GM19463 (cell line): ENCODE data around the gene SPATS2.

ENCODE experiments used
- ATAC-seq: cut with Tn5 transposase; IDR thresholded peaks from one replicate; pipeline ENCODE4 v1.9.1; 2021; ENCODE audit warnings: mild to moderate bottlenecking, moderate library complexity; ENCODE audit not compliant: unreplicated experiment

SPATS2 gene

GRCh38 chr12:49567611-49568441 lies 200.6 kb downstream of the SPATS2 start, which contains the start of gene MCRS1:
MCRS1 (minus strand) TSS chr12:49568142; CDS start chr12:49566731, 1,411 bp downstream.
- peak; percentile 87 for ATAC-seq

DNA sequence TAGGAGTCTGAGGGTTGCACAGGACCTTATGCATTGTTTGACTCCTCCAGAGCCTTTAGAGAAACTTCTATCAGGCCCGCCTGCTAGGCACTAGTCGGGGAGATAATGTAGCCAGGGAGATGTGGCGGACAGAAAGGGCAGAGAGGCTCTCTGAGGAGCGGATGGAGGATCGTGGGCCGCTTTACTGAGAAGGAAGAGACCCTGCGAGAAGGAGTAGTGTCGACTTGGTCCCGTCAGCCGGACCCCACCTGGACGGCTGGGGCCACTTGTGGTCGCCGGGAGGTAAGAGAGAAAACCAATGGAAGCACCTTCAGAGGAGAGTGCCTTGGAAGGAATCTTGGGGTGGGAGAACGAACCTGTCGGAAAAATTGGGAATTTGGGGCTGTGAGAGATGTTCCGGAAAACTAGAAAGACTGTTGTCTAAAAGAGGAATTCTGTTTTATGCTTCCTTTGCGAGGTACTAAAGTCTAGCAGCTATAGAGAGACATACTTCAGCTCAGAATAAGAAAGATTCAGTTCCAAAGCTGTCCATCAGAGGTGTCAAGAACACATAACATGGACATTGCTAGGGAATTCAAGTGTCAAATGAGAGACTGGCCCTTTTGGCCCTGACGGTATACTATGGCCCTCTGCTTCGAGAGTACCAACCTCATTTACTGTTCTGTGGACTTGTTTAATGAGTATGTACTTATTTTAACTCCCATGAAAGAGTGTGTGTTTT lies 201.3 kb downstream of the SPATS2 start:
- ATAC-seq = peak; percentile 17
